DMS79 treated with DMSO at 0.1 percent for 48 hours (cell line): ENCODE results near the gene SYNDIG1.
A peak's percentile ranks its signal among the peaks of the same experiment; 100 is the strongest.
"Not testable (repeated sequence)": the region's sequence is repeated elsewhere in the genome, so short reads cannot be mapped to it uniquely, and the experiment has no call there.

Experiments used
- DNase-seq: peaks from one replicate; lab custom pipeline; 2025; lab: John Stamatoyannopoulos, UW

The SYNDIG1 gene

DNA sequence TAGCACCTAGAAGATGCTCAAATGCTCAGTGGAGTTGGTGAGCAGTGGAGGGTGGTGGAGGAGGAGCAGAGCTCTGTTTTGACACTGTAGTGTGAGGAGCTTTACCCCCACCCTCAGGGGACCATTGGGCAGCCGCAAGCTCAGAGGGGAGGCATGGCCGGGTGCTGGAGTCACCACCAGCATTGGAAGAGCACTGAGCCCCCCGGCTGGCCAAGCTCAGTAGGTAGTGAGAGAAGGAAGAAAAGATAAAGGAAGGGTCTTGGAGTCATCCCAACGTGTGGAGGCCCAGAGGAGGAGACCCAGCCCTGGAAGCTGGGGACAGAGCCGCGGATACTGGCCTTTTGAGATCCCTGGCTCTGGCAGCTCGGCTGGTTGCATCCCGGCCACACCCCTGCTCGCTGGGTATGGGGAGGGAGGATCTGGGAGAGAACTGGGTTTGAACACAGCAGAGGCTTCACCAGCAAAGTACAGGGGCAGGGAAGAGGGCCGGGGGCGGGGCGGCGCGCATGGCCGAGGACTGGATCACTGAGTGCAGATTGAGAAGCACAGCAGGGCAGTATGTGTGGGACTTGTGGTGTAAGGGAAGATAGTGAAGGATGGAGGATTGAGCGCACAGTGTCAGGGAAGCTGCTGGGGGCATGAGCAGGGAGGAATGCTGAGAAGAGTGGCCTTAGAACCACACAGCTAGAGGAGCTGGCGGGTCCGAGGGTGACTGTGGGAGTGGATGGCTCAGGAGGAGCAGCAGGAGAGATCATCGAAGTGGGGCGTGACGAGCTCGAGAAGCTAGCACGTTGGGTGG, 24.4 kb downstream of the SYNDIG1 start:
- DNase-seq, result no peak

DNA sequence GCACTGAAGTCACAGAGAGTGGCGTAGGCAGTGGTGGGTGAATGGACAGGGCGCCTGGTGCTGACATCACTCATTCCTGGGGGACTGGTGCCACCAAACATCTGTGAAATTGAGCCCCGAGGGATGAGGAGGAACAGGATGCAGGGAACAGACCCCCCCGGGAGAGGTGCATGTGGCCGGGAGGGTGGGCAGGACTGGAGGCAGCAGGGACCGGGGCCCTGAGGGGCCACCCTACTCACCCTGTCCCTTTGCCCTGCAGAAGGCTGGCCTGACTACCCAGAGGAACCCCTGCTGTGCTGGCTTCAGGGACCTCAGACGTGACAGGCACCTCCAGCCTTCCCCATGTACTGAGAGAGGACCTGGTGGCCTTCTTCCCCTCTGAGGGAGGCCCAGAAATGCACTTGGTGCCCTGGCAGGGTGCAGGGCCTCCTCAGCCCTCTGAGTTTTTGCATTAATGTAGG, 25.1 kb downstream of the SYNDIG1 start:
- DNase-seq, result no peak

DNA sequence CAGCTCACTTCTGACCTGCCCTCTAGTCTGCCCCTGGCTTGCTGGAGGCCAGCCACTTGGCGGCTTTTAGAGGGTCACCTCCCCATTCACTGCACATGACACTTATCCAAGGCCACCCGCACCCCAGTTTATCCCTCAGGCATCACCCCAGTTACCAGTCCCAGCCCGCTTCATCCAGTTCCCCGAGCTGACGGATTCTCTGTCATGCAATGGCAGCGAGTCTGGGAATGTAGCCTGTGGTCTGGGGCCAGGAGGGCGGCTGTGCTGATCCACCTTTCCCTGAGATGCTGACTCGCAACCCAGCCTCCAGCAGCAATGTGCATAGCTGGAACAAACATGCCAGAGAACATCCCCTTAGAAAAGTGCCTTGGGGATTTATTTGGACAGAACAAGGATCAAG, 25.8 kb downstream of the SYNDIG1 start:
- DNase-seq, result no peak

DNA sequence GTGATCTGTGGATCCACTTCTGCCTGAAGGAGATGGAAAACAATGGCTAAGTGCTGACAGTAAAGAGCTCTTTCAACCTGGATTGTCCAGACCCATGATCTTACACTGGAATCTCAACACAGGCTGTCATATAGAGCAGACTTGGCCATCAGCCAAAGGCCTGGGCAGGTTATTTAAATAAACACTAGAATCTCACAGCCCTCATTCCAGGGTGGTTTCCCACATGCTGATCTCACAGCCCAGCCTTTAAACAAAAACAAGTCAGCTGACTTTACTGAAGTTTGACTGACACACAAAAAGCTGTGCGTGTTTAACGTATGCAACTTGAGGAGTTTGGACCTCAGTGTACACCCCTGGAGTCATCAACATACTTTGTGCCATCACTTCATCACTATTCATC, 28.4 kb downstream of the SYNDIG1 start:
- DNase-seq, result peak; percentile 73

DNA sequence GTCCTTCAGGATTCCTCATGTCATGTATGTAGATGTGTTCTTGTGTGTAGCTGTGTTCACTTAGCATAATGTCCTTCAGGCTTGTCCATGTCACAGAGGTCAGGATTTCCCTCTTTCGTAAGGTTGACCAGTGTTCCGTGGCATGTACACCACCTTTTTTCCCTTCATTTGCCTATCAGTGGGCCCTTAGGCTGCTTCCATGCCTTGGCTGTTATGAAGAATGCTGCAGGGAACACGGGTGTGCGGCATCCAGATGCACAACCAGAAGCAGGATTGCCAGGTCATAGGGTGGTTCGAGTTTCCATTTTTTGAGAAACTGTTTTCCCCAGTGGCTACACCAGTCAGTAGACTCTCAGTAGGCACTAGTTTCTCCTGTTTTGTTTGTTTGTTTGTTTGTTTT, 29.2 kb downstream of the SYNDIG1 start:
- DNase-seq, result no peak

DNA sequence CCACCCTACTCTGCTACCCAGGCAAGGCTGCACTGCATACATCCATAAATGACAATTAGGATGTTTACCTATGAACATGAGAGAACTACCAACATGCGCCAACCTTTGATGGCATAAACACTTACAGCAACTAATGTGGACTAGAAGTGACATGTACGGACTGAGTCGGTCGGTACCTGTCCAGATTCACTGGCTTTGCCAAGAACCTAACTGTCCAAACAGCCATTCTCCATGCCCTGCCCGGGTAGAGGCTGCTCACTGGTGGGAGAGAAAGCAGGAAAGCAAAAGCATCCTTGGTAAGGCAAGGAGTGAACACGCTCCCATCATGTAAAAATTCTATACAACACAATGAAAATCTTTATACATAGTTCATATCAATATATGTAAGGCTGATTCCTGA, 30.0 kb downstream of the SYNDIG1 start:
- no peak for DNase-seq

DNA sequence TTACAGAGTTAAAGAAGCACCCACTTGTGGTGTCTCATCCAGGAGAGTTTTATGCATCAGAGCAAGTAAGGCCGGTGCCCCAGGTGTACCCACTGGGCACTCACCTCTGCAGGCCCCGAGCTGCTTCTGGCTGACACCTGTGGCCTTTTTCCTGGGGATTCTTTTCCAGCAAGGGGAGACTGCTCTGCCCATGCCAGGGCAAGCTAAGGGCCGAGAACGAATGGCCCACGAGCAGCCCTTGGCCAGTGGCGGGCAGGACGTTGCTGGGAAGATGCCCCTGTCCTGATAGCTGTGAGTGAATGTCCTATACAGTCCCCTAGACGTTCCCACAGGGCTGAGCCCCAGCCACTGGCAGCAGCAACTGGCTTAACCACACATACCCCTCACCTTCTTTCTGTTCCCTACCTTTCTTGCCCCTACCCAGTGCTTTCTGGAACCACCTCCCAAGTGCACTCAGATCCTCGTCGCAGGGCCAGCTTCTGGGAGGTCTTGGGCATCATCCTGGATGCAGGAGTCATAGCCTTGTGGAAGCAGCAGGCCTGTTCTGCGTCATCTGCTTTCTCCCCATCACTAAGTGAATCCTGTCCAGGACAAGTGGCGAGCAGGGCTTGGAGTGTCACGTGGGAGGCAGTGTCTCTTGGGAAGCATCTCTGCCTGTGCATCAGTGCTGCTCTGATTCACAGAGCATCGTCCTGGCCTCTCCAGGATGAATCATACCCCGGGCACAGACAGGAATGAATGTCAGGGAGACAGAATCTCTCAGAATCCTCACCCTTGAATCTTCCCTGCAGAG, 32.5 kb downstream of the SYNDIG1 start:
- no peak for DNase-seq

DNA sequence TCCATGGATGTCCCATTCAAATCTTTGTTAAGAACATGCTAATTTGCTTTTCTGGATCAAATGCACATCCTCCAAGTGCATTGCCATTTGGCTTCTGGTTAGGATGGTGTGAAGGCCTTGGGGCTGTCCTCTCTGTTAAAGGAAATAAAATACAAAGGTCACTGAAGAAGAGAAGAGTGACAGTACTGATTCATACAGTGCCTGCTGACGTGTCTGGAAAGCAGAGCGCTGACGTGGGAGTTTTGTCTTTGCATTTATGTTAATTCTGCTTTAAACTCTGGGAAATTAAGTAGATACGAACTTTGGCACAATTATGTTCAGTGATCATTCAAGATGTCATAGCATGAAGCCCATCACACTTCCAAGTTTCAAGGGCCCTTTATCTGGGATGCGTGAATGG, 33.2 kb downstream of the SYNDIG1 start:
- DNase-seq, result no peak

DNA sequence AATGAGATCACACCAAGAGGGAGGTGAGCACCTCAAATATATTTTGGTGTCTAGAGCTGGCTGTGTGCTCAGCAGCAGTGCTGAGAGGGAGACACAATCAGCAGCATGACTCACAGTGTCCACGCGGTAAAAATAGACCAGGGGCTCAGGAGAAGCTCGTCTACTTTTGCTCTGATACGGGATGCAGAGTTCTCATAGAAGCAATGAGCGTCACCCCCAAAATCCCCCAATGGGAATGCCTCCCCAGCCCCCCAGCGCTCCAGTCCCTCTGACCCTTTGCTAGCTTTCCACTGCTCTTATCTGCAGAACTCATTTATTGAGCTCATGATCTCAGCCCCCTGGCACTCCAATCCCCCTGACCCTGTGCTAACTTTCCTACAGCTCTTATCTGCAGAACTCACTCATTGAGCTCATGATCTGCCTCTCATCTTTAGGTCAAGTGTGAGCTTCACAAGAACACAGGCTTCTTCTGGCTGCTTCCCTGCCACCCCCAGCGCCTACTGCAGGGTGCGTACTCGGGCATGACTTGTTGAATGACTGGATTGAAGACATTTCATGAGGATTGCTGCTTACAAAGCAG, 34.0 kb downstream of the SYNDIG1 start:
- no peak for DNase-seq

DNA sequence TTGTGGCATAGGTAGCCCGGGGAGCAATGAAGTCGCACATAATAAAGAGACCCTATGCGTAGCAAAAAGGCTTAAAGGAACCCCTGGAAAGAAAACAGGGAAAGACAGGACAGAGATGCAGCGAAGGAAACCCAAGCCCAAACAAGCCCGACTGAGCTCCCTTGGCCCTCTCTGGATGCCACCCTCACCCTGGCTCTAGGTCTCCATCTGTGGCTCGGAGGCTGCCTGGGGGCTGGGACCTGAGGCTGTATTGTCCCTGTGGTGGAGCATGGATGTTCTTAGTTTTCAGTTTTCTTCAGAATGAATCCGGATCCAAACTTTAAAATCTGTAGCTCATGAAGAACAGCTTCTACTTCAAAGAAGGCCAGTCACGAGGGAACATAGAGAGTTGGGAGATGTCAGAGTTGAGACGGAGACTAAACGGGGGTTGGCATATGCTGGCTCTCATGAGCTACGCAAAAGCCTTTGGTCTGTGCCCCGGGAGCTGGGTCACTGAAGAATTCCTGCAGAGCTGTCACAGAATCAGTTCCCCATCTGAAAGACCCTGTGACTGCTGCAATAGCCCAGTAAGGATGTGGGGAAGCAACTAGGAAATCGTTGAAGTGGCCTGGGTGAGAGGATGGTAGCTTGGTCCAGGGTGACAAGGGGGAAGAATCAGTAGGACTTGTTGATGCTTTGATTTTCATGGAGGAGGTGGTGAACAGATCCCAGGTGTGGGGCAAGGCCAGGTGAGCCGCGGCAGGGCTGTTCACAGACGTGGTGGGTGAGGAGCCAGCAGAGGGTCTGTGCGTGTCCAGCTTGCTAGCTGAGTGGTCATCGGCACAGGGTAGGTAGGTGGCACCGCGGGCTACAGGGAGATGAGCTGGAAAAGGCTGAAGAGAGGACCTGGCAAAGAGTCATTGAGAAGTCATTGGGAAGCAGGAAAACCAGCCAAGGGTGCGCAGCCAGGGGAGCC, 35.2 kb downstream of the SYNDIG1 start:
- no peak for DNase-seq

DNA sequence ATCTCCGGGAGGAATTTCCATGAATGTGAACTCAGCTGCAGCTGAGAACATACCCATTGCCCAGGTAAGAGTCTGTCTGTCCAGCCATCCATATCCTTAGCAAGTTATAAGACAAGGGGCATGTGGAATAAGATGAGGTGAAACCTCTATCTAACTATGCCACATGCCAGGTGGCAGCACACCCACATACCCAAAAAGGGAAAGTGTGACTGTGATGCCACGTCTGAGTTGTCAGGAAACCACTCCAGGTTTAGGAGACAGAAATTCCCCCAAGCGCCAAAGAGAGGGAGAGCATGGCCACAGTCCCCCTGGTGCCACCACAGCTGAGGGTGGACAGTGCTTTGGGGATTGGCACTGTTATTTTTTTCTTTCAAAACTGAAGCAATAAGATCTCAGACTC, 36.7 kb downstream of the SYNDIG1 start:
- DNase-seq, result no peak

DNA sequence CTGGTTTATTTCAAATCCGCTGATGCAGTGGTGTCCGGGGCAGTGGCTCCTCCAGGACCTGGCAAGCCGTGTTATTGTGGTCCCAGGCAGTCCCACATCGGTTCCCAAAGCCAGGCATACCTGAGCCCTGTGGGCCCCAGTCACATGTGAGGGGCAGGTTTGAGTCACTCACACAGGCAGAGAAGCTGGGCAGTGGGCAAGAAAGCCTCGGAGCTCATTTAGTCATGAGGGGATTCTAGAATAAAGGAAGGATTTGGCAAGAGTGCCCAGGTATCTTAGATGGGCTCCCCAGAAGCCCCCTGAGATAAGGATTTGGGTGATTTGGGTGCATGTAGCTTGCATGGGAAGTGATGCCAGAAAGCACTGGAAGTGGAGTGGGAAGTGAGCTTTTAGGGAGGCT, 37.3 kb downstream of the SYNDIG1 start:
- no peak for DNase-seq

DNA sequence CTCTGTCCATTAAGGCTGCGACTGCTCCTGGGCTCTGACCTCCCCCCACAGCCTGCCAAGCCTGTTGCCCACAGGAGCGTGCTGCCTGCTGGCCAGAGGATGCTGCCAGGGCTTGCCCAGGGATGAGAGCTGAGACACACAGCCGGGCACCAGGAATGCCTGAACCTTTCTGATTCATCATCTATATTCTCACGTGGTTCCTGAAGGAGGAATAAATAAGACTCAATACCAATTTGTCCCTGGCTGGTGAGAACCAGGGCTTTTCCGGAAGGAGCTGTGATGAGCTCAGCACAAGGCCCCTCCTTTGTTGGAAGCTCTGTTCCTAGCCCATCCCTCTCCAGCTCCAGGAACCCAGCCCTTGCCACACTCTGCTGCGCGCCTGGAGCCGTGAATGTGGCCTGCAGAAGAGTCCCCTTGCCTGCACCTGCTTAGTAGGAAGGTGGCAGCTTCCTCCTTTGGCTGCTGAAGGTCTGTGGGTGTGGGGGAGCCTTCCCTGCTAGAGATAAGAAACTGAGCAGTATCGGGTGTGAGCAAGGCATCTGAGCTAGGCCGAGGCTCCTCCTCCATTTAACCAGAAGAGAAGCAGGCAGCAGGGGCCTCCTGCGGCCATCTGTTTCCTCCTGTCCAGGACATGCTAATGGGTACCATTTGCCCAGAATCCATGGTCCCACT, 37.9 kb downstream of the SYNDIG1 start:
- DNase-seq, result no peak

DNA sequence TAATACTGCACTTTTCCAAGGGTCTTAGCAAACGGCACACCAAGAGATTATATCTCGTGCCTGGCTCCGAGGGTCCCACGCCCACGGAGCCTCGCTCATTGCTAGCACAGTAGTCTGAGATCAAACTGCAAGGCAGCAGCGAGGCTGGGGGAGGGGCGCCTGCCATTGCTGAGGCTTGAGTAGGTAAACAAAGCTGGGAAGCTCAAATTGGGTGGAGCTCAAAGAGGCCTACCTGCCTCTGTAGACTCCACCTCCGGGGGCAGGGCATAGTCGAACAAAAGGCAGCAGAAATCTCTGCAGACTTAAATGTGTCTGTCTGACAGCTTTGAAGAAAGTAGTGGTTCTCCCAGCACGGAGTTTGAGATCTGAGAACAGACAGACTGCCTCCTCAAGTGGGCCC, 43.0 kb downstream of the SYNDIG1 start:
- DNase-seq, result not testable (repeated sequence)

DNA sequence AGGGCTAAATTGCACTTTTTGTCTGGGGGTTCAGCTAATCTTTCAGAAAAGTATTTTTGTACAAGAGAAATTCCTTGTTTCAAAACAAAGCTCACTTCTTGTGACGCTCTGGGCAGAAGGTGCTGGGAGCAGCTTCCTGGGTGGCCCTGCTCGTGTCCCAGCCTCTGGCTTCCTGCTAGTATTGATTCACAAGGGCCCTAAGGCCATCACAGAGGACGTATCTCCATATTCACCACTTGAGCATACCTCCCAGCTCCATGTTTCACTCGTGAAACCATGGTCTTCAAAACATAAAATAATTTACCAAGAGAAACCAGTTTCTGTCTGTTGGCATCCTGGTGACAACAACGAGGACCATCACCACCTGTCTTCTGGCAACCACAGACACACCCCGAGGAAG, 49.1 kb downstream of the SYNDIG1 start:
- DNase-seq, result no peak

DNA sequence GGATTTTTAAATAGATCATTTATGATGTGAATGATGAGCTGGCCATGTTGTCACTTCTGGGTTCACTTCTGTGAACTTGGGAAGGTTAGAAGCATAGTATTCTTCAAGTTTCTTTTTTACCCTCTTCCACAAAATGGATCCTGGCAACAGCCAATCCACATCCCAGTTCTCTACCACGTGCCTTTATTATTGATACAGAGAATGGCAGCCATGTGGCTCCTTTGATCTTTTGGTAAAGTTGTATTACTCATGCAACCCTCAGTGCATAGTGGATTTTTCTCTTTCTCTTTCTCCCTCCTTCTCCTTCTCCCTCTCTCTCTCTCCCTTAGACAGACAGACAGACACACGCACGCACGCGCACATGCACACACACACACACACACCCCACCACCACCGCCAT, 50.0 kb downstream of the SYNDIG1 start:
- DNase-seq, result no peak

DNA sequence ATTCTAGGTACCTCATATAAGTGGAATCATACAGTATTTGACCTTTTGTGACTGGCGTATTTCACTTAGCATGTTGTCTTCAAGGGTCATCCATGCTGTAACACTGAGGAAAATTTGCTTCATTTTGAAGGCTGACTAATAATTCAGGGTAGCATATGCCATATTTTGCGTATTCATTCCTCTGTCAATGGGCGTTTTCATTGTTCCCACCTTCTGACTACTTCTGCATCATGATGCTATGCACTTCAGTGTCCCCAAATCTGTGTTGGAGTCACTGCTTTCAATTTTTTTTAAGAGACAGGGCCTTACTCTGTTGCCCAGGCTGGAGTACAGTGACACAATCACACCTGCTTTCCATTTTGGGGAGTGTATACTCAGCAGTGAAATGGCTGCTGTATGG, 51.6 kb downstream of the SYNDIG1 start:
- no peak for DNase-seq

DNA sequence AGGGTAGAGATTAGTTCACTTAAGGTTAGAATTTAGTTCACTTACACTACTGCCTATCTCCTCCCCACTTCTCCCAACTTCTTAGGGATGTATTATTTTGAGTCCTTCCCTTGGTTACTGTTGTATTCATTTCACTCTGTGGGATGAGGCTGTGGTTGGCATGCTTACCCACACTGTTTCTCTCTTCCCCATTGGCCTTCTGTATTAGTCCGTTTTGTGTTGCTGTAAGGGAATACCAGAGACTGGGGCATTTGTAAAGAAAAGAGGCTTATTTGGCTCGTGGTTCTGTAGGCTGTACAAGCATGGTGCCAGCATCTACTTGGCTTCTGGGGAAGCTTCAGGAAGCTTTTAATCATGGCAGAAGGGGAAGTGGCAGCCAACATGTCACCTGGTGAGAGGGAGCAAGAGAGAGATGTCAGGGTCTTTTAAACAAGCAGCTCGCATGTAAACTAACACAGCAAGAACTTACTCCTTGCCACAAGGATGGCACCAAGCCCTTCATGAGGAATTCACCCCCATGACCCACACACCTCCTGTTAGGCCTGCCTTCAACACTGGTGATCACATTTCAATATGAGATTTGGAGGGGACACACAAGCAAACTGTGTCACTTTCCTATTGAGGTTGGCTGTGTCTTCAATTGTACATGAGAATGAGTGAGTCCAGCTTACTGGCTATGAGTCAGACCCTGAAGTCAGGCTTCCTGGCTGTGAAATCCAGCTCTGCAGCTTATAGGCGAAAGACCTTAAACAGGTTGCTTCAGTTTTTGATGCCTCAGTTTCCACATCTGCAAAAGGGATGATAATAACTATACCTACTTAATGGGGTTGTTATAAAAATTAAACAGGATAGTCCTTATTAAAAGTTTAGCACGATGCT, 53.3 kb downstream of the SYNDIG1 start:
- DNase-seq, result no peak

DNA sequence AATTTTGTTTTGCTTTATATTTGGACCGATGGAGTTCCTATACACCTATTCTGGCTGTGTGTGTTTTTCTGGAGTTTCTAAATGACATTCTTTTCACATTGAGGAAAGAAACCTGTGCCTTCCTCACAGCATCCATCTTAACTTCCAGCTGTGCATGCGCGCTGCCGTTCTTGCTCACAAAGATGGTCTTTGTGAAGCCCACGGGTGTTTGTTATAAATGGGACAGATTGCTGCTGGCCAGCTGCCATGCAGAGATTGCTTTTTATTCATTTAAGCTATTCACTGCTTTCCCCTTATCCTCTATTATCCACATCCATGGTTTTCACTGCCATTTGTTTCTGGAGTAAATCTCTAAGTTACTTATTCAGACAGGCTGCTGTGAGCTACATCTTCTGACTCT, 54.2 kb downstream of the SYNDIG1 start:
- no peak for DNase-seq
